ENCODE results near the gene INPP5D.

DNA sequence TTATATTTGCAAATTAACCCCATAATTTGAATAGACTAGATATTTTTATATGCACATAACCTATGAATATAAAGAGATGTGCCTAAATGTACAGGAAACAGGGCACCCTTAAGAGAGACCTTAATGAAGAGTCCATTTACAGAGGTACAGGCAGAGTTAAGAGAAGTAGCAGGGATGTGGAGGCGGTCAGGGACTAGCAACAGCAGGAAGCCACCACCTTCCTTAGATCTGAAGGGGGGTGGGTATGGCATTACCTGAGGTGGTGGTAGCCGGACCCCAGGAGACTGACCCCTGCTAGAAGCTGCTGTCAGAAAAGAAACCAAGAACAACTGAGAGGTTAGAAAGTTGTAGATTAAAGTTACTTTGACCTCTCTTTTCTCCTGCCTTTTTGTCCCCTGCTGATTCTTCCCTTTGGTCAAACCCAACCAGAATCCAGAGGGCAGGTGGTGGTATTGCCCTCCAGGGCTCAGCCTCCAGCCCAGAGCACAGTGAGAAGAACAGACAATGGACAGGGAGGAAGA is 166.4 kb downstream of the INPP5D start:
- TF ChIP-seq GATA2 (IDR thresholded peaks at IDR 0.05; ENCODE audit: low read depth, low read length) (no peak), GATA3 (IDR thresholded peaks at IDR 0.05; ENCODE audit: low read depth, low read length) (no peak)

Data from SH-SY5Y (cell line).